Measurements from ENCODE around the gene SCAF1. TPM values are rescaled to one million over a fixed set of nuclear protein-coding genes. Genes with fewer than 3 reads are reported as not detected.

Gene SCAF1
- total RNA-seq, 2 donors from 2014 or later: 47.9 to 80.8 TPM

GRCh38 chr19:49658139-49658517 lies 16.1 kb downstream of the SCAF1 start:
- no peak overlapping the region for H3K27ac ChIP-seq
- H3K4me1 ChIP-seq (replicated peaks): no peaks in the 10 kb centered on the region
- H3K4me3 ChIP-seq: no peak overlapping the region
- intact Hi-C loops (cut with DNase I): no loop called here
- H3K36me3 ChIP-seq: peaks cover 29 to 42% of the 10 kb centered on the region in 2 donors
- no peaks in the 10 kb centered on the region for H3K9me3 ChIP-seq
- no peaks in the 10 kb centered on the region for H3K27me3 ChIP-seq (replicated peaks; ENCODE audit: insufficient read depth)
- 86% methylated on average over 11 of the region's 15 CpGs for WGBS
- no peak for TF ChIP-seq POLR2AphosphoS5 (IDR thresholded peaks at IDR 0.05)
- DNase-seq (ENCODE audit: low spot score): no peak

GRCh38 chr19:49658566-49659442 lies 16.8 kb downstream of the SCAF1 start:
- intact Hi-C loops (cut with DNase I): no loop called here
- no peak for DNase-seq (ENCODE audit: low spot score)

GRCh38 chr19:49660338-49660961 lies 18.4 kb downstream of the SCAF1 start:
- intact Hi-C loops (cut with DNase I): no loop called here
- H3K4me3 ChIP-seq: no peak overlapping the region
- H3K9me3 ChIP-seq: no peaks in the 10 kb centered on the region
- no peak overlapping the region for H3K27ac ChIP-seq
- DNase-seq (ENCODE audit: low spot score): no peak
- no peaks in the 10 kb centered on the region for H3K27me3 ChIP-seq (replicated peaks; ENCODE audit: insufficient read depth)
- TF ChIP-seq CTCF (IDR thresholded peaks at IDR 0.05) (no peak), POLR2A (IDR thresholded peaks at IDR 0.05) (no peak), POLR2AphosphoS5 (IDR thresholded peaks at IDR 0.05) (no peak)
- 80% methylated on average over 15 of the region's 15 CpGs for WGBS
- H3K36me3 ChIP-seq: peaks cover 13 to 30% of the 10 kb centered on the region in 2 donors
- H3K4me1 ChIP-seq (replicated peaks): no peaks in the 10 kb centered on the region

More at GRCh38 chr19:49658566-49659442, 16.8 kb downstream of the SCAF1 start:
- H3K27me3 ChIP-seq (replicated peaks; ENCODE audit: insufficient read depth): no peaks in the 10 kb centered on the region
- no peaks in the 10 kb centered on the region for H3K9me3 ChIP-seq
- WGBS: 87% methylated on average over 11 of the region's 12 CpGs
- no peak overlapping the region for H3K4me3 ChIP-seq
- no peaks in the 10 kb centered on the region for H3K4me1 ChIP-seq (replicated peaks)
- no peak overlapping the region for H3K27ac ChIP-seq
- TF ChIP-seq POLR2A (IDR thresholded peaks at IDR 0.05): no peak
- no peak for TF ChIP-seq CTCF (IDR thresholded peaks at IDR 0.05)
- TF ChIP-seq POLR2AphosphoS5 (IDR thresholded peaks at IDR 0.05): no peak
- peaks cover 23 to 41% of the 10 kb centered on the region in 2 donors for H3K36me3 ChIP-seq

- Histone ChIP-seq H3K9me3 (no peaks in the 10 kb centered on the region), H3K4me3 (no peak overlapping the region), H3K36me3 (peaks cover 9 to 29% of the 10 kb centered on the region in 2 donors), H3K27me3 (replicated peaks; ENCODE audit: insufficient read depth) (no peaks in the 10 kb centered on the region), H3K27ac (no peak overlapping the region), H3K4me1 (replicated peaks) (peaks cover 10% of the 10 kb centered on the region)
- intact Hi-C loops (cut with DNase I): no loop called here
- WGBS: 92% methylated on average over 16 of the region's 16 CpGs
- TF ChIP-seq POLR2AphosphoS5 (IDR thresholded peaks at IDR 0.05): no peak
- no peak for TF ChIP-seq CTCF (IDR thresholded peaks at IDR 0.05)
- TF ChIP-seq POLR2A (IDR thresholded peaks at IDR 0.05): no peak
- DNase-seq (ENCODE audit: low spot score): no peak
Observed at GRCh38 chr19:49662011-49662410, 20.0 kb downstream of the SCAF1 start.

DNA sequence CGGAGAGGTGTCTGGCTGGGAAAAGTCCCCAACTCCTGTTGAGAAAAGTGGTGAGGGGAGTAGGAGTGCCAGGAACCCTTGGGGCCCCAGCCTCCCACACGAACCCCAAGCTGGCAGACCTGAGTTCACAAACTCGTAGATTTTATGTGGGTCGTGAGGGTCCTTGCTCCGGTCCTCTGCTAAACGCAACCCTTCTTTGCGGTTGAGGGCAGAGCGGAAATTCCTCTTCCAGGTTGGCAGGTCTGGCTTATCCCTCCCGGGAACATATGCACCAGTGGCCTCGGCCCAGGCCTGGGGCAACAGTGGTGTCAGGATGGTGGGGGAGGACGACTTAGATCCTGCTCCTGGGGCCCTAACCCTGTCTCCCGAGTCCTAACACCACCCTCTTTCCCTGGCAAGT lies 21.2 kb downstream of the SCAF1 start:
- 87% methylated on average over 12 of the region's 12 CpGs for WGBS
- Histone ChIP-seq H3K36me3 (peaks cover 9 to 19% of the 10 kb centered on the region in 2 donors), H3K27me3 (replicated peaks; ENCODE audit: insufficient read depth) (no peaks in the 10 kb centered on the region), H3K9me3 (no peaks in the 10 kb centered on the region), H3K4me1 (replicated peaks) (peaks cover 13% of the 10 kb centered on the region), H3K4me3 (no peak overlapping the region), H3K27ac (peak overlapping the region in 1 of 2 donors; percentile 89)
- DNase-seq (ENCODE audit: low spot score): no peak
- intact Hi-C loops (cut with DNase I): no loop called here
- no peak for TF ChIP-seq CTCF (IDR thresholded peaks at IDR 0.05)
- TF ChIP-seq POLR2A (IDR thresholded peaks at IDR 0.05): no peak
- no peak for TF ChIP-seq POLR2AphosphoS5 (IDR thresholded peaks at IDR 0.05)

Measured in prostate gland (tissue), 2 donors.